Retinal pigment epithelial cell (primary cell): ENCODE measurements around the gene FOXP4.

Source experiments
- DNase-seq: peaks from one replicate; pipeline ENCODE4 v3.0.0-alpha.2; 2010; ENCODE audit warnings: low read depth
- H3K4me3 ChIP-seq: 2 replicates; pipeline ENCODE4 v1.5.1; 2011; ENCODE audit warnings: mild to moderate bottlenecking, low read length, control low read depth, moderate library complexity
- TF ChIP-seq, protein P1 (sequence below): conservative IDR thresholded peaks from 2 replicates; pipeline ENCODE4 v1.5.1; 2011; ENCODE audit warnings: low read depth, low read length, control low read depth, inconsistent platforms

Gene FOXP4

DNA sequence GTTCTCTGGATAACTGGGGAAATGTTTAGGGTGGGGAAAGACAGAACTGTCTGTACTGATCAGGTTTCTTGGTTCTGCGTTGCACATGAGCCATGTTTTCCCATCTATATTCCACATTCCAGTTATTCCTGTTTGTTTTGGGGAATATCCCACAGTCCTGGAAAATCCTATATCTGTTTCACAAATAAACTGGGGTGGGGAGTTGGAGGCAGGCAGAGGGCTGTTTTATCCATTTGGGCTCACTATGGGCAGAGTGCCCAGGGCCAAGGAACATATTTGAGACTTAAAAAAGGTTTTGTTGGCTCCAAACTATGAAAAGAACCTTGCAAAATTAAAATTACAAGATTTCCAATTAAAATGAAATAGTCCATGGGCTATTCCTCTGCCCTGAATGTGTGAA, 21.5 kb downstream of the FOXP4 start:
- TF ChIP-seq, protein P1, sequence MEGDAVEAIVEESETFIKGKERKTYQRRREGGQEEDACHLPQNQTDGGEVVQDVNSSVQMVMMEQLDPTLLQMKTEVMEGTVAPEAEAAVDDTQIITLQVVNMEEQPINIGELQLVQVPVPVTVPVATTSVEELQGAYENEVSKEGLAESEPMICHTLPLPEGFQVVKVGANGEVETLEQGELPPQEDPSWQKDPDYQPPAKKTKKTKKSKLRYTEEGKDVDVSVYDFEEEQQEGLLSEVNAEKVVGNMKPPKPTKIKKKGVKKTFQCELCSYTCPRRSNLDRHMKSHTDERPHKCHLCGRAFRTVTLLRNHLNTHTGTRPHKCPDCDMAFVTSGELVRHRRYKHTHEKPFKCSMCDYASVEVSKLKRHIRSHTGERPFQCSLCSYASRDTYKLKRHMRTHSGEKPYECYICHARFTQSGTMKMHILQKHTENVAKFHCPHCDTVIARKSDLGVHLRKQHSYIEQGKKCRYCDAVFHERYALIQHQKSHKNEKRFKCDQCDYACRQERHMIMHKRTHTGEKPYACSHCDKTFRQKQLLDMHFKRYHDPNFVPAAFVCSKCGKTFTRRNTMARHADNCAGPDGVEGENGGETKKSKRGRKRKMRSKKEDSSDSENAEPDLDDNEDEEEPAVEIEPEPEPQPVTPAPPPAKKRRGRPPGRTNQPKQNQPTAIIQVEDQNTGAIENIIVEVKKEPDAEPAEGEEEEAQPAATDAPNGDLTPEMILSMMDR, result no peak
- no peak overlapping the region for H3K4me3 ChIP-seq
- DNase-seq, result no peak

DNA sequence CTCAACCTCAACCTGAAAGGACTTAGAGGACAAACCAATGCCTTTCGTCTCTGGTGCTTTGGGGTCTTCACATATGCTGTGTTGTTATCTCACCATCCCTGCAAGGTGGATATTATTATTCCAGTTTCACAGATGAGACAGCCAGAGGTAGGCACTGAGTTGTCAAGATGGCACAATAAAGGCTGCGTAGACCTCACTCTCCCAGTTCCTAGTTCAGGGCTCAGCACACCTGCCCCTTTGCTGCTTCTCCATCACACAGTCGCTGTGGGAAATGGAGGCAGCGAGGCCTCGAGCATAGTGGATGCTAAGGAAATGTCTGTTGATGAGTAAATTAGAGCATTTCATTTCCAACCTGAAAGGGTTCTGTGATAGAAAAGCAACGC, 22.0 kb downstream of the FOXP4 start:
- no peak for DNase-seq
- TF ChIP-seq, protein P1, result no peak
- no peak overlapping the region for H3K4me3 ChIP-seq

DNA sequence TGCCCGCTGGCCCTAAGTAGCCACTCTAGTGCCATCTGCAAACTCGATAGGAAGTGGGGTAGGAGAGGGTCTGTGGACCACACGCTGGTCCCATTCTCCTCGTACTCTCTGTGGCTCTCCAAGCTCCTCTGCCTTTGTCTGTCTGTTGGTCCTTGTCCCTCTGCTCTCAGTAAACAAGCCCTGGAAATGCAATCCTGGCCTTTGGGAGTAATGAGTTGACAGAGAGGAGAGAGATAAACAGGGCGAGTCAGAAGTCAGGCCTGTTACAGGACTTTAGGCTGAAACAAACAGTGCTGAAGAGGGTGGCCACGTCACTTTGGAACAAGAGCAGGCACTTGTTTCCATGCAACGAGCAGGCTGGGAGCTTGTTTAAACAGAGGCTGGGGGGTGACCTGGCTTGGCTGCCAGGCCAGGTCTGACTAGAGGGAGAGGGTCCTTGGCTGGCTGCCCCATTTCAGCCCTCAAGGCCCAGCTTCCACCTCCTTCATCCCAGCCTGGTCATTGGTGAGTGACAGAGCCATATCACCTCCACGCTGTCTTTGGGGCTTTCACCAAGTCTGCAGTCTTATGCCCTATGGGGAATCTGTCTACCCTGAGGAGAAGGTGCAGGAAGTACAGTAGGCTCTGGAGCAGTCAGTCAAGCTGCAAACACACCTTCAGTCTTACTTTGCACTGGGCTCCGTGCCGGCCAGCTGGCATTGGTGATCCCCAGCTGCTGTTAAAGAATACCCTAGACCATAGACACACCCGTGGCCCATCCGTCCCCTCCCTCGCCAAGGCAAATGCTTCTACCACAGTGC, 22.6 kb downstream of the FOXP4 start:
- H3K4me3 ChIP-seq, result no peak overlapping the region
- TF ChIP-seq, protein P1, result no peak
- no peak for DNase-seq

DNA sequence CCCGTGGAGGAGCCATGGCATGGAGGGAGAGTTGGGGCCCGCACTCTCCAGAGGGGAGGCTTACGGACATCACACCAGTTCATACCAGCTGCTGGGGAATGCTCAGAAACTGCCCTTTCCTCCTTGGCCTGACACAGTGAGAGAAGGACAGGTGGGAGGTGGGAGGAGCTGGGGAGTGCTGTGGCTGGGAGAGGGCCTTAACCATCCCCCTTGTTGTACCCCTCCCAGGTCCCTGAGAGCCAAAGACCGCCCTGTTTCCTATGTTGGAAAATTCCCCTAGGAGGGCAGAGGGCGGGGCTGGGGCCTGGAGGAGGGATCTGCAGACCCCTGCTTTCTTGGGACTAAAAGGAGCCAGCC, 24.1 kb downstream of the FOXP4 start:
- TF ChIP-seq, protein P1, result no peak
- H3K4me3 ChIP-seq, result no peak overlapping the region
- no peak for DNase-seq

DNA sequence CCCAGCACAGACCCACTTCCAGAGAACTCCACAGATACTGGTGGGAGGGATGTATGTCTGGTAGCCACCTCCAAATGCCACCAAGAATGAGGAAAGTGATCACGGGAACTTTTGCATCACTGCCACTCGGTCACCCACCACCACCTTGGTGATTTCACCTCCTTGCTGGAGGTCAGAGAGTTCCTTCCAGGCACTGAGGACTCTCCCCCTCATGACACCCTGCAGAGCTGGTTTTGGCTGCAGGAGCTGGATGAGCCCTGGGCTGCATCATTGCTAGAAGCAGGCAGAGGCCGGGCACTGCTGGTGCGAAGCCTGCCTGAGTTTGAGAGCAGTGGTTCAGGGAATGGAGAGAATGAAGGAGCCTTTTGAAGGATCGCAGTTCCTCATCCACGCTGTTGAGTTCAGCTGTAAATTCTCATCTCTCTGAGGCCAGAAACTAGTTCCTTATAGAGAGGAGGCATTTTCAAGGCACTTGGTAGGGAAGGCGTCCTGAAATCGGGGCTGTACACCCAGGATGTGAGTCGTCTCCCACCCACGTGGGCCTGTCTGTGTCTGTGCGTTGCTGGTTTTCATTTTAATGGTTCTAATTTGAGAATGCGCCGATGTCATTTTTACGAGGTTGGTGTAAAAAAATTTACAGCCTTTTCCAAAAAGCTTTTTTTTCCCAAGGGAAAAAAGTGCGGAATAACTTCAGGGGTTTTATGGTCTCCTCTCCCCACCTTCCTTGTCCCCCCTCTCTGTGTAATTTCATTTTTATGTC, 25.0 kb downstream of the FOXP4 start:
- no peak for DNase-seq
- no peak overlapping the region for H3K4me3 ChIP-seq
- TF ChIP-seq, protein P1, result no peak

DNA sequence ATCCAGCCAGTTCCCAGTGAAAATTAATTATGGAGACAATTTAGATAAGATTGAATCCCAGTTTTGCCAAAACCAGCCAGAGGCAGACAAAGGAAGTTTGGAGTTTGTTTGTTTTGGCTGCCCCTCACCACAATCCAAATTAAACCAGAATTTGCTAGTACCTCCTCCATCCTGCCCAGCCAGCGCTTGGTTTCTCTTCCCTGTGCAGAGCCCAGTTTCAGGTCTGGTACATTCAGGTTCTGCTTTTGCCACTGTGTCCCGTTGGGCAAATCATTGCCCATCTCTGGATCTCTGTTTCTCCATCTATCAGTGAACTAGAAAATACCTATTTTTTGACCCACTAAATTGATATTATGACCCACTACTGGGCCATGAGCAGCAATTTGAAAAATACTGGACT, 26.4 kb downstream of the FOXP4 start:
- TF ChIP-seq, protein P1, result no peak
- no peak overlapping the region for H3K4me3 ChIP-seq
- no peak for DNase-seq

DNA sequence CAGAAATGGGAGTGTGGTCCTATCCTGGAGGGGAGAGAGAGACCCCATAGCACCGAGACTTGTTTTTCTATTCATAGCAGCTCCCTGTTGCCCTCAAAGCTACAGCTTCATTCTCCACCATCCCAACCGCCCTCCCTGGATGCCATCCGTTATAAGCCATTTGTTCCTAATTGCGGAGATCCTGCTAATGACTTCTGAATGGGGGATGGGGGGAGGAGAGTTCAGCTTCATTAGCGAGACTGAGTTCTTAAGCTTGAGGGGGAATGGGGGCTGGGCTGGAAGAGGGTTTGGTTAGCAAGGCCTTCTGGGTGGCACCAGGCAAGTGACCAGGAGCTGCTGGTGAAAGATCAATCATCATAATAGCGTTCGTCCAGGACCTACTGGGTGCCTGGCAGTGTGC, 27.1 kb downstream of the FOXP4 start:
- TF ChIP-seq, protein P1, result no peak
- no peak overlapping the region for H3K4me3 ChIP-seq
- DNase-seq, result no peak
